SK-N-MC (cell line): ENCODE data around the gene FBXL17.

Source experiments
- EZH2 ChIP-seq: fragments of 200-600 bp; sonication (generic); IDR thresholded peaks from one replicate; pipeline ENCODE4 v1.6.1; 2017; ENCODE audit warnings: antibody characterized with exemption
- FOXP2 ChIP-seq: optimal IDR thresholded peaks from 2 replicates; pipeline ENCODE3; 2011; ENCODE audit warnings: mild to moderate bottlenecking, moderate library complexity; ENCODE audit not compliant: insufficient read depth; ENCODE audit errors: extremely low read length, control extremely low read depth
- POLR2AphosphoS5 ChIP-seq: IDR thresholded peaks from 2 replicates; pipeline ENCODE4 v1.6.1; 2012; ENCODE audit warnings: mild to moderate bottlenecking, low read depth, low read length, borderline replicate concordance

- no peak for TF ChIP-seq EZH2
- no peak for TF ChIP-seq POLR2AphosphoS5
- no peak for TF ChIP-seq FOXP2
These were observed 15.4 kb downstream of the FBXL17 start for GRCh38 chr5:108366500-108366899.
